ENCODE measurements around the gene CELA1.
"Not testable (repeated sequence)": the region's sequence is repeated elsewhere in the genome, so short reads cannot be mapped to it uniquely, and the experiment has no call there.

The CELA1 gene

GRCh38 chr12:51320311-51320694, 26.2 kb downstream of the CELA1 start:
- H3K36me3 ChIP-seq (ENCODE audit: control insufficient read depth, insufficient read depth, low read length): peaks cover 2% of the 10 kb centered on the region
- no peak for DNase-seq (ENCODE audit: extremely low read depth, insufficient read length)
- no peak for TF ChIP-seq CTCF (IDR thresholded peaks at IDR 0.05; ENCODE audit: insufficient read depth, low read length, poor library complexity, severe bottlenecking)
- no peak overlapping the region for H3K4me3 ChIP-seq (replicated peaks; ENCODE audit: low read depth, low read length)
- H3K27me3 ChIP-seq (replicated peaks; ENCODE audit: control insufficient read depth, insufficient read depth, low read length): no peaks in the 10 kb centered on the region

DNA sequence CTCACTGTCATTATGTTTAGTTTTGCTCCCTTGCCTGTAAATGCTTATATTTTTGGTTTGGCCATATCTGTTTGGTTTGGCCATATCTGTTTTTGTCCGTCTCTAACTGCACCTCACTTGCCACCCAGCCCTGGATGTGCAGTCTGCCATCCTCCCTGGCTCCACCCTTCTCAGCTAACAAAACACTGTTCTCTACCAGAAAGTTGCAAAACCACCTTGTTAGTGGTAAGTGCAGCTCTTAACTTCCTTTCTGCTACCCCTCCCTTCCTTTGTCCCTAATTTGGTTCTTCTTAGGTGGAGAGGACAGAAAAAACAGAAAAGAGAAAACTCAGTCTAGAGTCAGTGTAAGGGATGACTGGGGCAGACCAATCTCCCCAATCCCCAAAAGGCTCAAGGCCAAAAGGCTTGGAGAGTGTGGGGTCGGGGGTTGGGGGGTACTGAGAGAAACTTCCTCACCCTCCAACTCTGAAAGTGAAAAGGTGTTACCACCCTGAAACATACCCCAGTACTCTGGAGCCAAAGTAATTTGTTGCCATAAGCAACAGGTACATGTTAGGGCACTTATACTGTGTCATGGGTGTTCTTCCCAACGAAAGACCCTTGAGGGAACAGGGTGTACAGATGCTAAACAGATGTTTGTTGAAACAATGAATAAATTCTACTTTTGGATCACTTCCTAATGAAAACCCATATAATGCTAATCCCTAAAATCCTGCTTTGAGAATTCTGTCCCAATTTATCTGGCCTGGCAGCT, 27.5 kb downstream of the CELA1 start:
- H3K27me3 ChIP-seq (replicated peaks; ENCODE audit: control insufficient read depth, insufficient read depth, low read length): no peaks in the 10 kb centered on the region
- H3K4me3 ChIP-seq (replicated peaks; ENCODE audit: low read depth, low read length): no peak overlapping the region
- peak; percentile 40 for DNase-seq (ENCODE audit: extremely low read depth, insufficient read length)
- peaks cover 2% of the 10 kb centered on the region for H3K36me3 ChIP-seq (ENCODE audit: control insufficient read depth, insufficient read depth, low read length)
- no peak for TF ChIP-seq CTCF (IDR thresholded peaks at IDR 0.05; ENCODE audit: insufficient read depth, low read length, poor library complexity, severe bottlenecking)

DNA sequence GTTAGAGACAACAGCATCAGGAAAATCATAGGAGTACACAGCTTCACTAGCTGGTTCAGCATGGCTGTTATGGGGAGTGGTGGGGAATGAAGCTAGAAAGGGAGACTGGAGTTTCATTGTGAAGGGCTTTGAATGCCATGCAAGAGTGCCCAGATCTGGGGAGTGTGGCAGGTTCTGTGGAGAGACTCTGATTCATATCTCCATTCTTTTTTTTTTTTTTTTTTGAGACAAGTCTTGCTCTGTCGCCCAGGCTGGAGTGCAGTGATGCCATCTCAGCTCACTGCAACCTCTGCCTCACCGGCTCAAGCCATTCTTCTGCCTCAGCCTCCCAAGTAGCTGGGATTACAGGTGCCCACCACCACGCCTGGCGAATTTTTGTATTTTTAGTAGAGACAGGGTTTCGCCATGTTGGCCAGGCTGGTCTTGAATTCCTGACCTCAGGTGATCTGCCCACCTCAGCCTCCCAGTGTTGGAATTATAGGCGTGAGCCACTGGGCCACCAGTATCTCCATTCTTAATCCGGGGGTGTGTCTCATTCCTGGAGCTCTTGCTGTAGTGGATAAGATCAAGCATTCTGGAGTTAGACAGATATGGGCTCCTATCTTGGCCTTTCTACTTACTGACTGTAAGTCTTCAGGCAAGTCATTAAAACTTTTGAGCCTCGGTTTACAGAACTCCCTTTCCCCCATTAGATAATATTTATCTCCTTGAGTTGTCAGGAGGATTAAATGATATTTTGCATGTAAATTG, 28.2 kb downstream of the CELA1 start:
- not testable (repeated sequence) for H3K4me3 ChIP-seq (replicated peaks; ENCODE audit: low read depth, low read length)

DNA sequence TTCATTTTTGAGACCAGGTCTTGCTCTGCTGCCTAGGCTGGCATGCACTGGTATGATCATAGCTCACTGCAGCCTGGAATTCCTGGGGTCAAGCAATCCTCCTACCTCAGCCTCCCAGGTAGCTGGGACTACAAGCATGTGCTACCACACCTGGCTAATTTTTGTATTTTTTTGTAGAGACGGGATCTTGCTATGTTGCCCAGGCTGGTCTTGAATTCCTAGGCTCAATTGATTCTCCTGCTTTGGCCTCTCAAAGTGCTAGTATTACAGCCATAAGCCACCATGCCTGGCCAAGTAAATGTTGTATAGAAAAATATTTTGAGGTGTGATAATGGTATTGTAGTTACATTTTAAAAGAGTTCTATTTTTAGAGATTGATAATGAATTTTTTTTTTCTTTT, 35.1 kb downstream of the CELA1 start:
- Histone ChIP-seq H3K36me3 (ENCODE audit: control insufficient read depth, insufficient read depth, low read length) (peaks cover 11% of the 10 kb centered on the region), H3K27me3 (replicated peaks; ENCODE audit: control insufficient read depth, insufficient read depth, low read length) (no peaks in the 10 kb centered on the region), H3K4me3 (replicated peaks; ENCODE audit: low read depth, low read length) (no peak overlapping the region)
- TF ChIP-seq CTCF (IDR thresholded peaks at IDR 0.05; ENCODE audit: insufficient read depth, low read length, poor library complexity, severe bottlenecking): no peak
- no peak for DNase-seq (ENCODE audit: extremely low read depth, insufficient read length)

More for the DNA sequence above, 28.2 kb downstream of the CELA1 start:
- not testable (repeated sequence) for H3K27me3 ChIP-seq (replicated peaks; ENCODE audit: control insufficient read depth, insufficient read depth, low read length); H3K36me3 ChIP-seq (ENCODE audit: control insufficient read depth, insufficient read depth, low read length); DNase-seq (ENCODE audit: extremely low read depth, insufficient read length)

DNA sequence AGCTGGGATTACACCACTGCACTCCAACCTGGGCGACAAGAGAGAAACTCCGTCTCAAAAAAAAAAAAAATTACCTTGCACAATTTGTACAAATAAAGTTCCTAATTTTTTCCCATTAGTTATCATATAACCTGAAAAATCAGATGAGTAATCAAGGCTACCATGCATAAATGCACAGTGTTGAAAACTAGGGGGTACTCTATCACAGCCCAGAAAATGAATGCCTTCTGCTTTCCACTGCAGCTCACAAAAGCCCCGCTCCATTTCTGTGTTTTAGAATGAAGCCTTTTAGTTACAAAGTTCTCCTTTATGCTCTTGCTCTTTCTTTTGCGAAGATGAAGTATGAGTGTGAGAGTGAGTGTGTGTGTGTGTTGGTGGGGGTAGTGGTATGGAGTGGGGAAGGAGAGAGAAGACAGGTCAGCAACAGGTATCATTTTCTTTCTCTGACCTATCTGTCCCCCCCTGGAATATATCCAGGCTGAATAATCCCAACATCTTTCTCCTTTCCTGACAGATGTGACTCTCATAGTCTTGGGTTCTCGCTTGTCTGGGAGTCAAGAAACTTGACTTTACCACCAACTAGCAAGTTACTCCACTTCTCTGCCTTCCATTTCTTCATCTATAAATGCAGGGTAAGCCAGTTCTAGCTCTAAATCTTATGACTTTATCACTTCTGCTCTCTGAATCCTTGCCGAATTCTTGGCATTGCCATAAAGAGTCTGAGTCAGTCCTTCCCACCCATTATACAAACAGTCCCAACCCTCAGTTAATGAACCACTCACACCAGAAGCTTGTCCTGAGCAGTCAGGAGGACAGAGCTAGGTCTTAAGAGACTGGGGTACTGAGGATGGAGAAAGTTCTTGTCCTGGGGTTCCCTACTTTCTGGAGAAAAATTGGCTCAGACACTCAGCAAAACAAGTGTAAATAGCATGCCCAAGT, 38.6 kb downstream of the CELA1 start:
- TF ChIP-seq CTCF (IDR thresholded peaks at IDR 0.05; ENCODE audit: insufficient read depth, low read length, poor library complexity, severe bottlenecking): no peak
- DNase-seq (ENCODE audit: extremely low read depth, insufficient read length): no peak
- H3K36me3 ChIP-seq (ENCODE audit: control insufficient read depth, insufficient read depth, low read length): peaks cover 15% of the 10 kb centered on the region
- no peaks in the 10 kb centered on the region for H3K27me3 ChIP-seq (replicated peaks; ENCODE audit: control insufficient read depth, insufficient read depth, low read length)
- no peak overlapping the region for H3K4me3 ChIP-seq (replicated peaks; ENCODE audit: low read depth, low read length)
